ENCODE measurements around the gene TSPEAR. TPM values are rescaled to one million over a fixed set of nuclear protein-coding genes. Genes with fewer than 3 reads are reported as not detected.
A peak's percentile ranks its signal among the peaks of the same experiment; 100 is the strongest.

Gene TSPEAR
- total RNA-seq, 2 experiments from 2014 or later = not detected

- intact Hi-C loops (cut with DNase I, micrococcal nuclease) = loop anchor here in 1 of 2 experiments (10.0 kb wide), 1 partner anchor 75 kb away; the partner anchor contains the start of gene KRTAP10-8
- TF ChIP-seq CTCF (IDR thresholded peaks at IDR 0.05) = no peak
- ATAC-seq (ENCODE audit: poor library complexity) = no peak
- H3K36me3 Mint-ChIP-seq (ENCODE audit: low read depth) = no peaks in the 10 kb centered on the region
- H3K9me3 Mint-ChIP-seq = peaks cover 4% of the 10 kb centered on the region
- no peaks in the 10 kb centered on the region for H3K4me1 Mint-ChIP-seq (ENCODE audit: low read depth)
- no peaks in the 10 kb centered on the region for H3K27me3 Mint-ChIP-seq
- Histone ChIP-seq H3K36me3 (ENCODE audit: insufficient read depth, low read length) (no peaks in the 10 kb centered on the region), H3K4me1 (ENCODE audit: insufficient read depth, low read length) (no peaks in the 10 kb centered on the region), H3K4me3 (ENCODE audit: low read length) (no peak within 1 kb of the TSS), H3K27ac (ENCODE audit: low read depth in 1 of 2, low read length in 2 of 2) (no peak within 1 kb of the TSS), H3K9me3 (ENCODE audit: control insufficient read depth in 1 of 2, insufficient read depth in 1 of 2, low read length in 2 of 2) (peaks cover 12 to 13% of the 10 kb centered on the region in 2 experiments), H3K27me3 (ENCODE audit: control insufficient read depth in 1 of 2, insufficient read depth in 2 of 2, low read length in 2 of 2) (peaks cover 0 to 2% of the 10 kb centered on the region in 2 experiments)
- ChIA-PET CTCF (no interaction called here), POLR2A (interaction anchor here (0.7 to 1.1 kb wide), 2 partner anchors 24 to 78 kb away, joined by 3 read pairs; no protein-coding TSS in a partner anchor)
- DNase-seq = no peak
- no peak within 1 kb of the TSS for H3K4me3 Mint-ChIP-seq
- no peak within 1 kb of the TSS for H3K27ac Mint-ChIP-seq
Measured at GRCh38 chr21:44539991-44540666, 171.2 kb downstream of the TSPEAR start, which contains the start of gene KRTAP10-1. KRTAP10-1 (minus strand) TSS chr21:44540195; CDS start chr21:44540150, 45 bp downstream.

GRCh38 chr21:44539046-44539445 lies 172.3 kb downstream of the TSPEAR start:
- H3K9me3 ChIP-seq (ENCODE audit: control insufficient read depth in 1 of 2, insufficient read depth in 1 of 2, low read length in 2 of 2) = peaks cover 12 to 13% of the 10 kb centered on the region in 2 experiments
- no peaks in the 10 kb centered on the region for H3K36me3 ChIP-seq (ENCODE audit: insufficient read depth, low read length)
- DNase-seq = no peak
- H3K27ac ChIP-seq (ENCODE audit: low read depth in 1 of 2, low read length in 2 of 2) = no peak overlapping the region
- Mint-ChIP-seq H3K27ac (no peak overlapping the region), H3K4me3 (no peak overlapping the region), H3K27me3 (no peaks in the 10 kb centered on the region), H3K9me3 (peaks cover 4% of the 10 kb centered on the region), H3K4me1 (ENCODE audit: low read depth) (no peaks in the 10 kb centered on the region), H3K36me3 (ENCODE audit: low read depth) (no peaks in the 10 kb centered on the region)
- ChIA-PET POLR2A (no interaction called here), CTCF (no interaction called here)
- no peak overlapping the region for H3K4me3 ChIP-seq (ENCODE audit: low read length)
- no peak for ATAC-seq (ENCODE audit: poor library complexity)
- H3K27me3 ChIP-seq (ENCODE audit: control insufficient read depth in 1 of 2, insufficient read depth in 2 of 2, low read length in 2 of 2) = peaks cover 0 to 2% of the 10 kb centered on the region in 2 experiments
- H3K4me1 ChIP-seq (ENCODE audit: insufficient read depth, low read length) = no peaks in the 10 kb centered on the region
- no peak for TF ChIP-seq CTCF (IDR thresholded peaks at IDR 0.05)
- intact Hi-C loops (cut with DNase I, micrococcal nuclease) = no loop called here

GRCh38 chr21:44537930-44538911 lies 173.2 kb downstream of the TSPEAR start:
- Histone ChIP-seq H3K27me3 (ENCODE audit: control insufficient read depth in 1 of 2, insufficient read depth in 2 of 2, low read length in 2 of 2) (peaks cover 0 to 2% of the 10 kb centered on the region in 2 experiments), H3K9me3 (ENCODE audit: control insufficient read depth in 1 of 2, insufficient read depth in 1 of 2, low read length in 2 of 2) (peaks cover 12 to 13% of the 10 kb centered on the region in 2 experiments), H3K27ac (ENCODE audit: low read depth in 1 of 2, low read length in 2 of 2) (no peak overlapping the region), H3K36me3 (ENCODE audit: insufficient read depth, low read length) (no peaks in the 10 kb centered on the region), H3K4me3 (ENCODE audit: low read length) (no peak overlapping the region), H3K4me1 (ENCODE audit: insufficient read depth, low read length) (no peaks in the 10 kb centered on the region)
- no peak overlapping the region for H3K27ac Mint-ChIP-seq
- intact Hi-C loops (cut with DNase I, micrococcal nuclease) = no loop called here
- H3K4me1 Mint-ChIP-seq (ENCODE audit: low read depth) = no peaks in the 10 kb centered on the region
- H3K4me3 Mint-ChIP-seq = no peak overlapping the region
- peaks cover 4% of the 10 kb centered on the region for H3K9me3 Mint-ChIP-seq
- CTCF ChIA-PET = no interaction called here
- no peak for ATAC-seq (ENCODE audit: poor library complexity)
- no peaks in the 10 kb centered on the region for H3K27me3 Mint-ChIP-seq
- no peaks in the 10 kb centered on the region for H3K36me3 Mint-ChIP-seq (ENCODE audit: low read depth)
- POLR2A ChIA-PET = no interaction called here
- DNase-seq = peak in 1 of 14 experiments; percentile 7
- TF ChIP-seq CTCF (IDR thresholded peaks at IDR 0.05) = no peak
